K562 (cell line): ENCODE results near the gene TOR3A. TPM values are rescaled to one million over a fixed set of nuclear protein-coding genes. Genes with fewer than 3 reads are reported as not detected.

Source experiments
- ATF1 ChIP-seq, 2 experiments: fragments of 450-650 bp in 1 of 2; IDR thresholded peaks; 2 replicates each; pipeline ENCODE4 v1.6.1; 2016; ENCODE audit warnings: missing compliant biosample characterization in 1 of 2, missing genetic modification characterization in 1 of 2
- ATF3 ChIP-seq, 2 experiments: fragments of 450-650 bp in 1 of 2; sonication (generic) in 1 of 2; formaldehyde crosslinking in 1 of 2; IDR thresholded peaks in 1 of 2; conservative IDR thresholded peaks in 1 of 2; 2 replicates each; pipeline versions ENCODE4 v1.6.1 to v1.8.1; 2016 to 2023; ENCODE audit warnings: mild to moderate bottlenecking in 2 of 2, moderate library complexity in 2 of 2, inconsistent platforms in 1 of 2, missing genetic modification reagents in 1 of 2
- BCL6 ChIP-seq: fragments of 250-450 bp; sonication (Bioruptor Pico); IDR thresholded peaks from 2 replicates; pipeline ENCODE4 v1.4.0; 2020
- FOXP1 ChIP-seq: sonication (generic); formaldehyde crosslinking; IDR thresholded peaks from 2 replicates; pipeline ENCODE4 v1.8.0; 2022; ENCODE audit warnings: mild to moderate bottlenecking, missing genetic modification reagents
- NFIC ChIP-seq: fragments of 450-650 bp; IDR thresholded peaks from 2 replicates; pipeline ENCODE4 v1.6.1; 2017; ENCODE audit warnings: mild to moderate bottlenecking, inconsistent platforms
- ZNF511 ChIP-seq: sonication (generic); formaldehyde crosslinking; IDR thresholded peaks from 2 replicates; pipeline ENCODE4 v1.8.0; 2022; ENCODE audit warnings: mild to moderate bottlenecking, missing genetic modification reagents
- ZNF584 ChIP-seq: fragments of 200-800 bp; sonication (Bioruptor generic); IDR thresholded peaks from 2 replicates; pipeline ENCODE4 v1.6.1; 2016; ENCODE audit warnings: low read depth, mild to moderate bottlenecking, missing genetic modification characterization, missing compliant biosample characterization
- ZNF696 ChIP-seq: fragments of 250-450 bp; sonication (Bioruptor Pico); conservative IDR thresholded peaks from 2 replicates; pipeline ENCODE4 v1.4.0; 2020; ENCODE audit warnings: mild to moderate bottlenecking, moderate library complexity
- polyA plus RNA-seq, 8 experiments: library from polyadenylated mRNA; depleted of rRNA in 4 of 8; stranded (reverse) in 5 of 8; unstranded in 3 of 8; fragments of >200 nt; fragmentation: Nextera tagmentation in 2 of 8; fragmentation: Illumina TruSeq in 1 of 8; extraction: Ambion mirVana in 2 of 8; extraction: Trizol in 1 of 8; gene quantifications; 2 replicates each; pipeline versions ENCODE4 v1.2.1 to v1.2.3, GENCODE V29; 2011 to 2014; ENCODE audit warnings: inconsistent platforms in 1 of 8, missing spikeins in 1 of 8
- total RNA-seq, 7 experiments: library from RNA; depleted of rRNA in 6 of 7; stranded (reverse); fragments of >200 nt in 6 of 7; fragmentation: Illumina TruSeq in 2 of 7; extraction: Trizol in 2 of 7; gene quantifications; 2 replicates each; pipeline versions ENCODE4 v1.2.1 to v1.2.3, GENCODE V29; 2011 to 2021; ENCODE audit warnings: low replicate concordance in 1 of 7
- TF ChIP-seq, protein P1 (sequence below), 2 experiments: fragments of 450-650 bp; IDR thresholded peaks; 2 replicates each; pipeline ENCODE4 v1.6.1; 2016; ENCODE audit warnings: mild to moderate bottlenecking in 2 of 2, borderline replicate concordance in 1 of 2, low read depth in 1 of 2, moderate library complexity in 1 of 2
- TF ChIP-seq, protein P2 (sequence below), 2 experiments: fragments of 450-650 bp; IDR thresholded peaks; 2 replicates each; pipeline ENCODE4 v1.6.1; 2016
- TF ChIP-seq, protein P3 (sequence below): conservative IDR thresholded peaks from 2 replicates; pipeline ENCODE4 v1.6.1; 2011; ENCODE audit warnings: low read depth, mild to moderate bottlenecking, low read length; ENCODE audit not compliant: control insufficient read depth

The TOR3A gene
- total and polyA plus RNA-seq, 9 of the 15 experiments (the other 6 are each of a cell fraction or from before 2014, with no cell fraction given), result 7.9 to 94.5 (median 39.7) TPM

DNA sequence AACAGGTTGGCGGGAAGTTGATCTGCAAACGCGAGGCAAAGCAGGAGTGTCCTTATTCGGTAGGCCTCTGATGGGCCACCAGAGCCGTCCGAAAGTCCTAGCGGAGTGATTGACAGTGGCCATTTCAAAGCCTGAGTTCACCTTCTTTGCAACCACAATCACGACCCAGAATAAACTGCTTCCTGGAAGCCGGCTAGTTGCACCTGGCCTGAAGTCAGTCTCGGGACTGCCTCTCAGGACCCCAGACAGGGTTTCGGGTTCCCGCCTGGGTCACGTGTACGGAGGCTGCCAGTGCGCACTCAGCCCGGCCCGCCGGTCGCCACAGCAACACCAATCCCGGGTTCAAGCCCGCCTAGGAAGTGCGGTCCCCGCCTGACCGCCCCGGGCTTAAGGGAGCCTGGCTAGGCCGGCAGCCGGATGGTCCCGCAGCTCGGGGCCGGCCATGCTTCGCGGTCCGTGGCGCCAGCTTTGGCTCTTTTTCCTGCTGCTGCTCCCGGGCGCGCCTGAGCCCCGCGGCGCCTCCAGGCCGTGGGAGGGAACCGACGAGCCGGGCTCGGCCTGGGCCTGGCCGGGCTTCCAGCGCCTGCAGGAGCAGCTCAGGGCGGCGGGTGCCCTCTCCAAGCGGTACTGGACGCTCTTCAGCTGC lies at the start of gene TOR3A (continued):
- TF ChIP-seq, protein P1, sequence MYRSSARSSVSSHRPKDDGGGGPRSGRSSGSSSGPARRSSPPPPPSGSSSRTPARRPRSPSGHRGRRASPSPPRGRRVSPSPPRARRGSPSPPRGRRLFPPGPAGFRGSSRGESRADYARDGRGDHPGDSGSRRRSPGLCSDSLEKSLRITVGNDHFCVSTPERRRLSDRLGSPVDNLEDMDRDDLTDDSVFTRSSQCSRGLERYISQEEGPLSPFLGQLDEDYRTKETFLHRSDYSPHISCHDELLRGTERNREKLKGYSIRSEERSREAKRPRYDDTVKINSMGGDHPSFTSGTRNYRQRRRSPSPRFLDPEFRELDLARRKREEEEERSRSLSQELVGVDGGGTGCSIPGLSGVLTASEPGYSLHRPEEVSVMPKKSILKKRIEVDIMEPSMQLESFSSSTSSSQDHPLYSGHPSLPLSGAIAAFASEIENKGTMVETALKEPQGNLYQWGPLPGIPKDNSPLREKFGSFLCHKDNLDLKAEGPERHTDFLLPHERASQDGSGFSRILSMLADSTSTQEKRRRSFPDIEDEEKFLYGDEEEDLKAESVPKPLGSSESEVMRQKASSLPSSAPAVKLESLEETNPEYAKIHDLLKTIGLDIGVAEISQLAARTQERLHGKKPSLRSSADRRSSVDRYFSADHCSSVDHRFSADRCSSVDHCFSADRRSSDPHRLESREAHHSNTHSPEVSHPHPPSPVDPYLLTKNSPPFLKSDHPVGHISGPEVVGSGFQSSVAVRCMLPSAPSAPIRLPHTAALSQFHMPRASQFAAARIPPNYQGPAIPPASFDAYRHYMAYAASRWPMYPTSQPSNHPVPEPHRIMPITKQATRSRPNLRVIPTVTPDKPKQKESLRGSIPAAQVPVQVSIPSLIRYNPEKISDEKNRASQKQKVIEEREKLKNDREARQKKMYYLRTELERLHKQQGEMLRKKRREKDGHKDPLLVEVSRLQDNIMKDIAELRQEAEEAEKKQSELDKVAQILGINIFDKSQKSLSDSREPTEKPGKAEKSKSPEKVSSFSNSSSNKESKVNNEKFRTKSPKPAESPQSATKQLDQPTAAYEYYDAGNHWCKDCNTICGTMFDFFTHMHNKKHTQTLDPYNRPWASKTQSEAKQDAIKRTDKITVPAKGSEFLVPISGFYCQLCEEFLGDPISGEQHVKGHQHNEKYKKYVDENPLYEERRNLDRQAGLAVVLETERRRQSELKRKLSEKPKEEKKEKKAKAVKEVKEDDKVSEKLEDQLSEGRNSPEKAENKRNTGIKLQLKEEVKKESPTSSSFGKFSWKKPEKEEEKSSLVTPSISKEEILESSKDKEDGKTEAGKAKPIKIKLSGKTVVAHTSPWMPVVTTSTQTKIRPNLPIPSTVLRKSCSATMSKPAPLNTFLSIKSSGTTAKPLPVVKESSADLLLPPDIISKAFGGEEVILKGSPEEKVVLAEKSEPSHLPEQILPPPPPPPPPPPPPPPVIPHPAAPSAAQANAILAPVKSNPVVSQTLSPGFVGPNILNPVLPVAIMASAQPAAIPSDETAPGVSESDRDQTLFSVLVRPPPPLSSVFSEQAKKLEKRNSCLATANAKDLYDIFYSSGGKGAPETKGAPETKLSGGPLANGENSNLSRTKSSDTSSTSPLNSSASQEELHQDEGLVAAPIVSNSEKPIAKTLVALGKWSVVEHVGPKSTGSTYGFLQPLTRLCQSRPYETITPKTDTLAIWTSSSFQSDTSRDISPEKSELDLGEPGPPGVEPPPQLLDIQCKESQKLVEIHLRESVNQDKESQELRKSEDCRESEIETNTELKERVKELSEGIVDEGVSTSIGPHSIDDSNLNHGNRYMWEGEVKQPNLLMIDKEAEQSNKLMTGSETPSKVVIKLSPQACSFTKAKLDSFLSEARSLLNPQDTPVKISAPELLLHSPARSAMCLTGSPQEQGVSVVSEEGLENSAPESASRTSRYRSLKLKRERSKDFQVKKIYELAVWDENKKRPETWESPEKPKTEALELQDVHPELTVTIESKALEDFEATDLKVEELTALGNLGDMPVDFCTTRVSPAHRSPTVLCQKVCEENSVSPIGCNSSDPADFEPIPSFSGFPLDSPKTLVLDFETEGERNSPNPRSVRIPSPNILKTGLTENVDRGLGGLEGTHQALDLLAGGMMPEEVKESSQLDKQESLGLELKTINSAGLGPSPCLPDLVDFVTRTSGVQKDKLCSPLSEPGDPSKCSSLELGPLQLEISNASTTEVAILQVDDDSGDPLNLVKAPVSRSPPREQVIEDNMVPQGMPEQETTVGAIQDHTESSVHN (IDR thresholded peaks at IDR 0.05; ENCODE audit: borderline replicate concordance in 1 of 2, low read depth in 1 of 2), result no peak
- TF ChIP-seq NFIC, result 0 out of 2 replicates have a peak, but pooled peaks have one; percentile 17
- no peak for TF ChIP-seq ZNF696
- TF ChIP-seq ZNF511 (CRISPR knock-in tag), result peak; percentile 87
- TF ChIP-seq BCL6 (CRISPR knock-in tag), result no peak
- TF ChIP-seq, protein P2, sequence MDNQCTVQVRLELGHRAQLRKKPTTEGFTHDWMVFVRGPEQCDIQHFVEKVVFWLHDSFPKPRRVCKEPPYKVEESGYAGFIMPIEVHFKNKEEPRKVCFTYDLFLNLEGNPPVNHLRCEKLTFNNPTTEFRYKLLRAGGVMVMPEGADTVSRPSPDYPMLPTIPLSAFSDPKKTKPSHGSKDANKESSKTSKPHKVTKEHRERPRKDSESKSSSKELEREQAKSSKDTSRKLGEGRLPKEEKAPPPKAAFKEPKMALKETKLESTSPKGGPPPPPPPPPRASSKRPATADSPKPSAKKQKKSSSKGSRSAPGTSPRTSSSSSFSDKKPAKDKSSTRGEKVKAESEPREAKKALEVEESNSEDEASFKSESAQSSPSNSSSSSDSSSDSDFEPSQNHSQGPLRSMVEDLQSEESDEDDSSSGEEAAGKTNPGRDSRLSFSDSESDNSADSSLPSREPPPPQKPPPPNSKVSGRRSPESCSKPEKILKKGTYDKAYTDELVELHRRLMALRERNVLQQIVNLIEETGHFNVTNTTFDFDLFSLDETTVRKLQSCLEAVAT (IDR thresholded peaks at IDR 0.05), result 0 out of 4 replicates have a peak, but pooled peaks of 1 of the 2 experiments have one; percentile 9
- TF ChIP-seq ATF3 (IDR thresholded peaks at IDR 0.05), result no peak
- peak; percentile 79 for TF ChIP-seq ATF3 (CRISPR knock-in tag; conservative IDR thresholded peaks at IDR 0.05)
- peak; percentile 93 for TF ChIP-seq FOXP1 (CRISPR knock-in tag)
- TF ChIP-seq, protein P3, sequence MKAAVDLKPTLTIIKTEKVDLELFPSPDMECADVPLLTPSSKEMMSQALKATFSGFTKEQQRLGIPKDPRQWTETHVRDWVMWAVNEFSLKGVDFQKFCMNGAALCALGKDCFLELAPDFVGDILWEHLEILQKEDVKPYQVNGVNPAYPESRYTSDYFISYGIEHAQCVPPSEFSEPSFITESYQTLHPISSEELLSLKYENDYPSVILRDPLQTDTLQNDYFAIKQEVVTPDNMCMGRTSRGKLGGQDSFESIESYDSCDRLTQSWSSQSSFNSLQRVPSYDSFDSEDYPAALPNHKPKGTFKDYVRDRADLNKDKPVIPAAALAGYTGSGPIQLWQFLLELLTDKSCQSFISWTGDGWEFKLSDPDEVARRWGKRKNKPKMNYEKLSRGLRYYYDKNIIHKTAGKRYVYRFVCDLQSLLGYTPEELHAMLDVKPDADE, result 0 out of 2 replicates have a peak, but pooled peaks have one; percentile 32
- no peak for TF ChIP-seq ATF1 (CRISPR knock-in tag; IDR thresholded peaks at IDR 0.05)
- TF ChIP-seq ATF1 (tag; IDR thresholded peaks at IDR 0.05), result peak; percentile 49
- TF ChIP-seq ZNF584, result no peak
